ENCODE data around the gene CACNB3.

GRCh38 chr12:48822711-48823110 lies 4.4 kb downstream of the CACNB3 start:
- TF ChIP-seq CTCF (IDR thresholded peaks at IDR 0.05) (no peak), POLR2AphosphoS5 (IDR thresholded peaks at IDR 0.05) (no peak), POLR2A (IDR thresholded peaks at IDR 0.05) (no peak), EP300 (IDR thresholded peaks at IDR 0.05) (no peak)

Measured in stomach (tissue), 4 donors.